H1 (cell line): ENCODE results near the gene HTR2B. TPM values are rescaled to one million over a fixed set of nuclear protein-coding genes. Genes with fewer than 3 reads are reported as not detected.

Experiments
- CTCF ChIA-PET: fragments of 300-600 bp; sonication (Branson Sonifier 250); formaldehyde crosslinking; loops from one replicate; lab custom pipeline; 2021; ENCODE audit not compliant: partially characterized antibody; lab: Charles Lee
- POLR2A ChIA-PET: fragments of 300-600 bp; sonication (Branson Sonifier 250); formaldehyde crosslinking; loops from one replicate; lab custom pipeline; 2021; ENCODE audit warnings: inconsistent platforms; ENCODE audit not compliant: partially characterized antibody; lab: Charles Lee
- DNase-seq, 2 experiments: peaks; one replicate each; pipeline versions ENCODE4 v3.0.0 to v3.0.0-alpha.2; 2010 to 2022; ENCODE audit warnings: low spot score in 2 of 2, low read depth in 1 of 2, mixed read lengths in 1 of 2
- FAIRE-seq: peaks from 2 replicates; lab custom pipeline; 2011; peaks lifted over from hg19 to GRCh38; lab: Jason Lieb, UNC
- H2AFZ ChIP-seq: 2 replicates; pipeline ENCODE4 v1.8.1; 2012; ENCODE audit warnings: low read length, inconsistent platforms
- H2AK5ac ChIP-seq: 2 replicates; pipeline ENCODE4 v1.6.1; 2013; ENCODE audit warnings: low read depth, low read length
- H2BK120ac ChIP-seq: replicated peaks from 2 replicates; pipeline ENCODE3; 2013; ENCODE audit warnings: low read depth, low read length, inconsistent platforms
- H2BK12ac ChIP-seq: 2 replicates; pipeline ENCODE4 v1.6.1; 2013; ENCODE audit warnings: low read depth, low read length
- H2BK15ac ChIP-seq: 2 replicates; pipeline ENCODE4 v1.6.1; 2013; ENCODE audit warnings: low read length
- H2BK20ac ChIP-seq: 2 replicates; pipeline ENCODE4 v1.6.1; 2013; ENCODE audit warnings: low read length
- H2BK5ac ChIP-seq: 2 replicates; pipeline ENCODE4 v1.6.1; 2013; ENCODE audit warnings: low read depth, low read length
- H3K14ac ChIP-seq: 2 replicates; pipeline ENCODE4 v1.6.1; 2013; ENCODE audit warnings: inconsistent platforms; ENCODE audit not compliant: insufficient read length
- H3K18ac ChIP-seq: 2 replicates; pipeline ENCODE4 v1.6.1; 2013; ENCODE audit warnings: low read length; ENCODE audit errors: extremely low read depth
- H3K23ac ChIP-seq: 2 replicates; pipeline ENCODE4 v1.6.1; 2013; ENCODE audit warnings: inconsistent platforms; ENCODE audit not compliant: insufficient read length
- H3K23me2 ChIP-seq: 2 replicates; pipeline ENCODE4 v1.6.1; 2013; ENCODE audit warnings: low read depth, low read length
- H3K27ac ChIP-seq: 2 replicates; pipeline ENCODE4 v1.6.1; 2011; ENCODE audit warnings: low read depth, low read length, inconsistent platforms
- H3K27me3 ChIP-seq, 4 experiments: replicated peaks in 1 of 4; 1 replicate in 1 of 4; 2 replicates in 3 of 4; pipeline versions ENCODE4 v1.6.1 to v1.8.1; 2011 to 2013; ENCODE audit warnings: low read length in 3 of 4, mild to moderate bottlenecking in 3 of 4, inconsistent platforms in 2 of 4, mixed read lengths in 2 of 4, moderate library complexity in 1 of 4; ENCODE audit not compliant: control insufficient read depth in 3 of 4, insufficient read depth in 3 of 4; ENCODE audit errors: extremely low read depth in 1 of 4
- H3K36me3 ChIP-seq, 4 experiments: 2 replicates each; pipeline versions ENCODE4 v1.6.1 to v1.8.1; 2011 to 2013; ENCODE audit warnings: mild to moderate bottlenecking in 4 of 4, low read length in 3 of 4, moderate library complexity in 2 of 4, control low read depth in 1 of 4, inconsistent platforms in 1 of 4; ENCODE audit not compliant: insufficient read depth in 4 of 4, control insufficient read depth in 2 of 4
- H3K4ac ChIP-seq: replicated peaks from 2 replicates; pipeline ENCODE3; 2013; ENCODE audit warnings: low read length, low read depth, mixed read lengths, inconsistent platforms; ENCODE audit not compliant: insufficient read length
- H3K4me1 ChIP-seq, 4 experiments: replicated peaks in 1 of 4; 1 replicate in 1 of 4; 2 replicates in 3 of 4; pipeline versions ENCODE4 v1.6.1 to v1.8.1; 2011 to 2013; ENCODE audit warnings: low read length in 3 of 4, inconsistent platforms in 2 of 4, mixed read lengths in 1 of 4; ENCODE audit not compliant: insufficient read depth in 4 of 4, control insufficient read depth in 3 of 4
- H3K4me2 ChIP-seq, 2 experiments: 2 replicates each; pipeline versions ENCODE4 v1.6.1 to v1.8.1; 2011 to 2013; ENCODE audit warnings: low read depth in 2 of 2, low read length in 2 of 2, control low read depth in 1 of 2, inconsistent platforms in 1 of 2, mild to moderate bottlenecking in 1 of 2; ENCODE audit not compliant: insufficient read depth in 1 of 2
- H3K4me3 ChIP-seq, 4 experiments: fragments of 200-600, 300-600 bp in 1 of 4; sonication (generic), shearing (Covaris generic), sonication (Bioruptor Twin) in 1 of 4; 2 replicates each; pipeline versions ENCODE4 v1.5.1 to v1.8.1; 2011 to 2016; ENCODE audit warnings: low read length in 4 of 4, low read depth in 3 of 4, control low read depth in 2 of 4, inconsistent platforms in 2 of 4, mild to moderate bottlenecking in 2 of 4, mixed read lengths in 1 of 4, moderate library complexity in 1 of 4; ENCODE audit not compliant: insufficient read depth in 2 of 4; ENCODE audit errors: extremely low read depth in 1 of 4
- H3K56ac ChIP-seq: replicated peaks from 2 replicates; pipeline ENCODE3; 2013; ENCODE audit warnings: low read depth, mild to moderate bottlenecking, mixed read lengths, low read length, inconsistent platforms; ENCODE audit not compliant: insufficient read length
- H3K79me1 ChIP-seq: 2 replicates; pipeline ENCODE4 v1.6.1; 2013; ENCODE audit warnings: low read depth, low read length, control low read depth
- H3K79me2 ChIP-seq, 2 experiments: 2 replicates each; pipeline versions ENCODE4 v1.6.1 to v1.8.1; 2012 to 2013; ENCODE audit warnings: low read length in 2 of 2, mild to moderate bottlenecking in 2 of 2, inconsistent platforms in 1 of 2; ENCODE audit not compliant: insufficient read depth in 2 of 2, control insufficient read depth in 1 of 2
- H3K9ac ChIP-seq, 4 experiments: replicated peaks in 1 of 4; 1 replicate in 1 of 4; 2 replicates in 3 of 4; pipeline versions ENCODE4 v1.6.1 to v1.8.1; 2011 to 2013; ENCODE audit warnings: low read depth in 3 of 4, low read length in 3 of 4, control low read depth in 2 of 4, mild to moderate bottlenecking in 2 of 4, moderate library complexity in 2 of 4, inconsistent platforms in 1 of 4; ENCODE audit errors: extremely low read depth in 1 of 4
- H3K9me3 ChIP-seq, 2 experiments: 2 replicates each; pipeline versions ENCODE4 v1.6.1 to v1.8.1; 2012 to 2013; ENCODE audit warnings: mild to moderate bottlenecking in 2 of 2, moderate library complexity in 2 of 2, control low read depth in 1 of 2, inconsistent platforms in 1 of 2, low read depth in 1 of 2, low read length in 1 of 2, mixed read lengths in 1 of 2; ENCODE audit not compliant: insufficient read depth in 2 of 2
- H4K20me1 ChIP-seq, 2 experiments: replicated peaks in 1 of 2; 2 replicates each; pipeline versions ENCODE3 to v1.8.1; 2011 to 2013; ENCODE audit warnings: inconsistent platforms in 2 of 2, low read length in 2 of 2, mild to moderate bottlenecking in 1 of 2; ENCODE audit not compliant: insufficient read depth in 2 of 2, control insufficient read depth in 1 of 2
- H4K5ac ChIP-seq: 2 replicates; pipeline ENCODE4 v1.6.1; 2013; ENCODE audit warnings: low read length, low read depth, mixed read lengths, inconsistent platforms; ENCODE audit not compliant: insufficient read length
- H4K8ac ChIP-seq: 2 replicates; pipeline ENCODE4 v1.8.0; 2013; ENCODE audit warnings: mild to moderate bottlenecking, moderate library complexity, low read length, inconsistent platforms; ENCODE audit not compliant: insufficient read depth; ENCODE audit errors: extremely low read depth
- H4K91ac ChIP-seq: replicated peaks from 2 replicates; pipeline ENCODE3; 2013; ENCODE audit warnings: low read length, mixed read lengths, inconsistent platforms; ENCODE audit not compliant: insufficient read length
- BCL11A ChIP-seq, 2 experiments: IDR thresholded peaks; one replicate each; pipeline ENCODE4 v1.6.1; 2011; ENCODE audit warnings: low read depth in 2 of 2, low read length in 2 of 2, mild to moderate bottlenecking in 2 of 2
- CHD1 ChIP-seq: IDR thresholded peaks from 2 replicates; pipeline ENCODE4 v1.6.1; 2012; ENCODE audit warnings: low read depth, low read length, improper control_type of control experiment
- CTBP2 ChIP-seq: IDR thresholded peaks from 2 replicates; pipeline ENCODE4 v1.7.0; 2011; ENCODE audit warnings: borderline replicate concordance, mild to moderate bottlenecking, moderate library complexity, mixed read lengths, low read length; ENCODE audit not compliant: insufficient read depth, insufficient read length
- EGR1 ChIP-seq: IDR thresholded peaks from 2 replicates; pipeline ENCODE4 v1.6.1; 2011; ENCODE audit warnings: low read depth, low read length, borderline replicate concordance
- GABPA ChIP-seq: IDR thresholded peaks from 2 replicates; pipeline ENCODE4 v1.6.1; 2011; ENCODE audit warnings: mild to moderate bottlenecking, low read length, moderate library complexity, borderline replicate concordance; ENCODE audit not compliant: insufficient read depth
- HDAC6 ChIP-seq: IDR thresholded peaks from one replicate; pipeline ENCODE4 v1.7.1; 2012; ENCODE audit warnings: low read depth, mild to moderate bottlenecking, inconsistent platforms, low read length, moderate library complexity
- KDM4A ChIP-seq: IDR thresholded peaks from one replicate; pipeline ENCODE4 v1.7.1; 2012; ENCODE audit warnings: low read depth, mild to moderate bottlenecking, moderate library complexity, low read length, inconsistent platforms; ENCODE audit not compliant: severe bottlenecking
- KDM5A ChIP-seq: fragments of 200-600 bp; IDR thresholded peaks from 2 replicates; pipeline ENCODE4 v1.7.1; 2012; ENCODE audit warnings: mild to moderate bottlenecking, low read length, inconsistent platforms, mixed read lengths
- RXRA ChIP-seq: IDR thresholded peaks from 2 replicates; pipeline ENCODE4 v1.6.1; 2011; ENCODE audit warnings: low read depth, mild to moderate bottlenecking, low read length, moderate library complexity; ENCODE audit not compliant: insufficient read depth
- SP1 ChIP-seq: IDR thresholded peaks from 2 replicates; pipeline ENCODE4 v1.6.1; 2011; ENCODE audit warnings: low read depth, low read length
- ZNF274 ChIP-seq: IDR thresholded peaks from 2 replicates; pipeline ENCODE4 v1.7.0; 2012; ENCODE audit warnings: low read length, borderline replicate concordance; ENCODE audit errors: extremely low read depth
- WGBS, 2 experiments: shearing (Covaris generic) in 1 of 2; methylation state at CpG; one replicate each; pipeline versions ENCODE4 v1.1.6 to v1.1.7; 2013 to 2015; ENCODE audit warnings: low lambda C conversion rate in 2 of 2, mixed read lengths in 2 of 2, inconsistent platforms in 1 of 2, low coverage in 1 of 2, missing lambda C conversion rate in 1 of 2; ENCODE audit not compliant: insufficient replicate concordance in 2 of 2, insufficient coverage in 1 of 2, insufficient read length in 1 of 2; ENCODE audit errors: extremely low coverage in 1 of 2, missing lambda C conversion rate in 1 of 2; 5-methylcytosine and 5-hydroxymethylcytosine counted together
- polyA plus RNA-seq, 7 experiments: library from polyadenylated mRNA; depleted of rRNA in 3 of 7; stranded (reverse) in 5 of 7; unstranded in 2 of 7; fragments of >200 nt in 5 of 7; fragments of 200-250 nt in 2 of 7; gene quantifications; 1 replicate in 5 of 7; 2 replicates in 1 of 7; 4 replicates in 1 of 7; pipeline versions ENCODE4 v1.2.1 to v1.2.3, GENCODE V29; 2011 to 2013; ENCODE audit warnings: missing spikeins in 2 of 7, mixed read lengths in 2 of 7
- total RNA-seq: library from RNA; stranded (reverse); fragmentation: NEBNext Ultra II Directional; extraction: Animal tissue kit (Norgen Biotek cat#: 25700); gene quantifications from 2 replicates; pipeline ENCODE4 v1.2.1, GENCODE V29; 2021
- TF ChIP-seq, protein P1 (sequence below): IDR thresholded peaks from 2 replicates; pipeline ENCODE4 v1.6.1; 2012; ENCODE audit warnings: low read length, inconsistent platforms

Gene HTR2B
- total and polyA plus RNA-seq, 2 of the 8 experiments (the other 6 are each of a cell fraction or from before 2014, with no cell fraction given), result not detected

DNA sequence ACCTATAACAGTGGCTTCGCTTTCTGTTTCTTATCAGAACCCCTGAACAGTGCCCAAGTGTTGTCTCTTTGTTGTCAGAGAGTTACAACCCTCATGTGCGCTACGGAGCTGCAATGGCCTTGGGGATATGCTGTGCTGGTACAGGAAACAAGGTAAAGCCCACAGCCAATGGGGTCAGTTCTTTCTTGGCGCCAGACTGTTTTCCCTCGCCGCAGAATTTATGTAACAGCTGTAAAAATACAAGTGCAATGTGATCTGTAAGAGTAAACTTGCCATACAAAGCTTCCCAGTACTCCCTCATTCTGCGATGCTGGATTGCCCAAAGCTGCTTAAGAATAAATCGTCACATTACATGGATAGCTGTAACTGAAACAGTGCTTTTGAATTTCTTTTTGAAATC is 13.9 kb upstream of the HTR2B start:
- Histone ChIP-seq H3K4me2 (no peak overlapping the region), H4K5ac (no peak overlapping the region), H3K27ac (no peak overlapping the region), H3K4ac (no peak overlapping the region), H2AFZ (no peak overlapping the region), H2BK15ac (no peak overlapping the region), H3K14ac (no peak overlapping the region), H3K27me3 (no peaks in the 10 kb centered on the region), H4K20me1 (peaks cover 0 to 2% of the 10 kb centered on the region in 2 experiments), H3K36me3 (peaks cover 0 to 7% (median 0%) of the 10 kb centered on the region in 4 experiments; a peak in 1 of 8 replicates), H3K79me1 (peaks cover 2% of the 10 kb centered on the region; the same call in 1 of the 2 replicates), H2BK20ac (no peak overlapping the region), H3K79me2 (peaks cover 0 to 1% of the 10 kb centered on the region in 2 experiments; a peak in 2 of 4 replicates), H3K23me2 (no peaks in the 10 kb centered on the region), H3K4me3 (no peak overlapping the region), H3K4me1 (no peaks in the 10 kb centered on the region; a peak in 1 of 7 replicates), H2BK5ac (no peak overlapping the region), H2BK12ac (no peak overlapping the region), H2AK5ac (no peak overlapping the region), H4K8ac (no peak overlapping the region), H3K23ac (no peak overlapping the region), H2BK120ac (no peak overlapping the region), H3K18ac (no peak overlapping the region), H4K91ac (no peak overlapping the region), H3K56ac (no peak overlapping the region), H3K9ac (no peak overlapping the region), H3K9me3 (no peaks in the 10 kb centered on the region)
- WGBS, 2 experiments, result 94% methylated on average over 8 of the region's 8 CpGs; no CpG with 5 or more reads in 1 of the 2 experiments
- no peak for FAIRE-seq
- DNase-seq, result no peak
- ChIA-PET POLR2A (no interaction called here), CTCF (interaction anchor here (0.6 to 0.9 kb wide), 3 partner anchors 10 to 43 kb away, joined by 3 read pairs; no protein-coding TSS in a partner anchor)
- TF ChIP-seq GABPA (no peak), ZNF274 (no peak), KDM5A (no peak), SP1 (no peak), EGR1 (no peak), HDAC6 (no peak), KDM4A (no peak), BCL11A (IDR thresholded peaks at IDR 0.05; ENCODE audit: low read depth in 2 of 2, low read length in 2 of 2) (no peak), CTBP2 (no peak), CHD1 (no peak), RXRA (no peak)
- TF ChIP-seq, protein P1, sequence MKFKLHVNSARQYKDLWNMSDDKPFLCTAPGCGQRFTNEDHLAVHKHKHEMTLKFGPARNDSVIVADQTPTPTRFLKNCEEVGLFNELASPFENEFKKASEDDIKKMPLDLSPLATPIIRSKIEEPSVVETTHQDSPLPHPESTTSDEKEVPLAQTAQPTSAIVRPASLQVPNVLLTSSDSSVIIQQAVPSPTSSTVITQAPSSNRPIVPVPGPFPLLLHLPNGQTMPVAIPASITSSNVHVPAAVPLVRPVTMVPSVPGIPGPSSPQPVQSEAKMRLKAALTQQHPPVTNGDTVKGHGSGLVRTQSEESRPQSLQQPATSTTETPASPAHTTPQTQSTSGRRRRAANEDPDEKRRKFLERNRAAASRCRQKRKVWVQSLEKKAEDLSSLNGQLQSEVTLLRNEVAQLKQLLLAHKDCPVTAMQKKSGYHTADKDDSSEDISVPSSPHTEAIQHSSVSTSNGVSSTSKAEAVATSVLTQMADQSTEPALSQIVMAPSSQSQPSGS, result no peak
